Thoracic aorta (tissue), 2 donors: ENCODE measurements around the gene SAP30L. TPM values are rescaled to one million over a fixed set of nuclear protein-coding genes. Genes with fewer than 3 reads are reported as not detected.

ENCODE experiments used
- ATAC-seq: fragments of 150-250 bp; one replicate; pipeline ENCODE4 v1.8.0; 2017; ENCODE audit warnings: low read depth; ENCODE audit not compliant: insufficient number of reproducible peaks, low FRiP score
- DNase-seq: peaks from one replicate; pipeline ENCODE4 v3.0.0-alpha.2; 2020; ENCODE audit warnings: low spot score
- H3K27ac ChIP-seq, 2 donors: fragments of 200-600 bp; sonication (generic); 1 replicate in 1 of 2; 2 replicates in 1 of 2; pipeline ENCODE4 v1.5.1; 2016; ENCODE audit warnings: mild to moderate bottlenecking in 2 of 2, moderate library complexity in 2 of 2
- H3K27me3 ChIP-seq: fragments of 200-600 bp; sonication (generic); replicated peaks from 2 replicates; pipeline ENCODE4 v1.6.0; 2016; ENCODE audit warnings: mild to moderate bottlenecking; ENCODE audit not compliant: insufficient read depth
- H3K36me3 ChIP-seq: fragments of 200-600 bp; sonication (generic); one replicate; pipeline ENCODE4 v1.5.1; 2016
- H3K4me1 ChIP-seq, 2 donors: fragments of 200-600 bp; sonication (generic); 1 replicate in 1 of 2; 2 replicates in 1 of 2; pipeline versions ENCODE4 v1.5.1 to v1.6.0; 2016; ENCODE audit warnings: low read depth in 2 of 2, mild to moderate bottlenecking in 1 of 2; ENCODE audit not compliant: control insufficient read depth in 1 of 2
- H3K4me3 ChIP-seq: fragments of 200-600 bp; sonication (generic); 2 replicates; pipeline ENCODE4 v1.5.1; 2016; ENCODE audit warnings: mild to moderate bottlenecking
- H3K9me3 ChIP-seq: fragments of 200-600 bp; sonication (generic); 2 replicates; pipeline ENCODE4 v1.5.1; 2016
- CTCF ChIP-seq: fragments of 200-600 bp; sonication (generic); IDR thresholded peaks from one replicate; pipeline ENCODE4 v1.5.1; 2019; ENCODE audit warnings: antibody characterized with exemption
- total RNA-seq, 2 donors: library from RNA; depleted of rRNA; stranded (reverse); fragments of >200 nt; gene quantifications; one replicate each; pipeline versions ENCODE4 v1.1.0 to v1.2.3, GENCODE V29; 2016

The SAP30L gene
- total RNA-seq, 2 donors from 2014 or later = 43.7 to 85.6 TPM

- Histone ChIP-seq H3K27me3 (no peaks in the 10 kb centered on the region), H3K27ac (no peak overlapping the region), H3K9me3 (no peaks in the 10 kb centered on the region), H3K36me3 (peaks cover 22% of the 10 kb centered on the region), H3K4me3 (no peak overlapping the region), H3K4me1 (peaks cover 8 to 10% of the 10 kb centered on the region in 2 donors)
- TF ChIP-seq CTCF = no peak
- DNase-seq (no peak), ATAC-seq (no peak)
These were observed 5.3 kb upstream of the SAP30L start for GRCh38 chr5:154440540-154440939.

GRCh38 chr5:154442801-154443200 lies 3.0 kb upstream of the SAP30L start:
- H3K4me1 ChIP-seq = peaks cover 16 to 17% of the 10 kb centered on the region in 2 donors
- H3K4me3 ChIP-seq = no peak overlapping the region
- ATAC-seq = no peak
- no peak for TF ChIP-seq CTCF
- DNase-seq = no peak
- no peaks in the 10 kb centered on the region for H3K9me3 ChIP-seq
- H3K27ac ChIP-seq = no peak overlapping the region
- H3K36me3 ChIP-seq = peaks cover 16% of the 10 kb centered on the region
- H3K27me3 ChIP-seq = no peaks in the 10 kb centered on the region

GRCh38 chr5:154444556-154445421 lies 1.0 kb upstream of the SAP30L start:
- H3K9me3 ChIP-seq = no peaks in the 10 kb centered on the region
- DNase-seq (no peak), ATAC-seq (no peak)
- no peaks in the 10 kb centered on the region for H3K27me3 ChIP-seq
- TF ChIP-seq CTCF = no peak
- H3K4me1 ChIP-seq = peaks cover 30% of the 10 kb centered on the region in 2 donors
- H3K4me3 ChIP-seq = peak overlapping the region; percentile 84
- H3K36me3 ChIP-seq = peaks cover 5% of the 10 kb centered on the region
- peak overlapping the region; percentile 78 for H3K27ac ChIP-seq

- H3K27me3 ChIP-seq = no peaks in the 10 kb centered on the region
- TF ChIP-seq CTCF = no peak
- H3K36me3 ChIP-seq = peaks cover 12% of the 10 kb centered on the region
- H3K9me3 ChIP-seq = no peaks in the 10 kb centered on the region
- ATAC-seq (no peak), DNase-seq (peak; percentile 22)
- H3K4me3 ChIP-seq = peak overlapping the region; percentile 84
- peak overlapping the region; percentile 83 to 86 for H3K27ac ChIP-seq
- H3K4me1 ChIP-seq = peaks cover 30% of the 10 kb centered on the region in 2 donors
These were observed 645 bp downstream of the SAP30L start for GRCh38 chr5:154446195-154447088.
